HG02759 (cell line): ENCODE data around the gene LLGL2.
"Not testable (repeated sequence)": the region's sequence is repeated elsewhere in the genome, so short reads cannot be mapped to it uniquely, and the experiment has no call there.

Experiments used
- ATAC-seq: cut with Tn5 transposase; IDR thresholded peaks from one replicate; pipeline ENCODE4 v1.9.1; 2021; ENCODE audit warnings: mild to moderate bottlenecking, moderate library complexity; ENCODE audit not compliant: unreplicated experiment

The LLGL2 gene

GRCh38 chr17:75565618-75566017 is 40.1 kb downstream of the LLGL2 start:
- ATAC-seq = no peak

DNA sequence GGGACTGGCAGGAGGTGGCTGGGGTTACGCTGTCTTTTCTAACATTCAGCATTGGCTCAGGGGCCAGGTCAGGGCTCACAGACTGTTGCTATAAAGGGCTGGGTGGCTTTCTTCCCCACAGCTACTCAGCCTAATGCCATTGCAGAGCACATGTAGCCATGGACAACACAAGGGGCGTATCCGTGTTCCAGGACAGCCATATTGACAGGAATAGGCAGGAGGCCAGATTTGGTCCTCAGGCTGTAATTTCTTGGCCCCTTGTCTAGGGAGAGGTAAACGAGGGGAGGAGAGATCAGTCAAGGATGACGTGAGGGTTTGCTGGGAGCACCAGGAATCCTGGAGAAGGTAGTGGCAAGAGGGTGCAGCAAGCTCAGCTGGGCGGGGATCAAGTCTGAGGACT is 40.9 kb downstream of the LLGL2 start:
- no peak for ATAC-seq

DNA sequence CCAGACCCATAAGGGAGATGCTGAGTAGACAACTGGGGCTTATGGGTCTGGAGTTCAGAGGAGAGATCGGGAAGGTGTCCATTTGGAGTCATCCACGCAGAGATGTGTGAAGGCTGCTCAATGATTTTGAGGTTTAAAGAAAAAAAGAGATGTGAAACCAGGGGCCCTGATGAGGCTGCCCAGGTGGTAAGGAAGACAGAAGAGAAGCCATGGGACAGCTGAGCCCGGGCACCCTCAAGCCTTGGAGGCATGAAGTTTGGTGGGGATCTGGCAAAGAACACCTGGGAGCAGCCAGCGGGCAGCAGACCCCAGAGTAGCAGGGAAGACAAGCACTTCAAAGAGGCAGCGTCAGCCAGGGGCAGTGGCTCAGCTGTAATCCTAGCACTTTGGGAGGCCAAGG is 41.3 kb downstream of the LLGL2 start:
- ATAC-seq = no peak

GRCh38 chr17:75568412-75569255 is 43.1 kb downstream of the LLGL2 start:
- no peak for ATAC-seq

DNA sequence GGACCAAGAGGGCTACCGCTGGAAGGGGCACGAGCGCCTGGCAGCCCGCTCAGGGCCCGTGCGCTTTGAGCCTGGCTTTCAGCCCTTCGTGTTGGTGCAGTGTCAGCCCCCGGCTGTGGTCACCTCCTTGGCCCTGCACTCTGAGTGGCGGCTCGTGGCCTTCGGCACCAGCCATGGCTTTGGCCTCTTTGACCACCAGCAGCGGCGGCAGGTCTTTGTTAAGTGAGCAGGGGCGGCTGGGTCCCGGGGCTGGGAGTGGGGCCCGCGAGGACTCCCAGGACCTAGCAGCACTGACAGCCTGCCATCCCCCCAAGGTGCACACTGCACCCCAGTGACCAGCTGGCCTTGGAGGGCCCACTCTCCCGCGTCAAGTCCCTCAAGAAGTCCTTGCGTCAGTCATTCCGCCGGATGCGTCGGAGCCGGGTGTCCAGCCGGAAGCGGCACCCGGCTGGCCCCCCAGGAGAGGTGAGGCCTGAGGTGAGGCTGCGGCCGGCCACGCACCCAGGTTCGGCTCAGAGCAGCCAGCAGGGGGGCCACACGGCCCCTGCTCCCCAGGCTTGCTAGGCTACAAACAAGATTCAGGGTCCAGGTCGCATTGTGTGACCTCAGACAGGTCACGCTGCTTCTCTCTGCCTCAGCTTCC is 44.7 kb downstream of the LLGL2 start:
- ATAC-seq = no peak

- no peak for ATAC-seq
Observed at GRCh38 chr17:75570772-75571171, 45.3 kb downstream of the LLGL2 start.

DNA sequence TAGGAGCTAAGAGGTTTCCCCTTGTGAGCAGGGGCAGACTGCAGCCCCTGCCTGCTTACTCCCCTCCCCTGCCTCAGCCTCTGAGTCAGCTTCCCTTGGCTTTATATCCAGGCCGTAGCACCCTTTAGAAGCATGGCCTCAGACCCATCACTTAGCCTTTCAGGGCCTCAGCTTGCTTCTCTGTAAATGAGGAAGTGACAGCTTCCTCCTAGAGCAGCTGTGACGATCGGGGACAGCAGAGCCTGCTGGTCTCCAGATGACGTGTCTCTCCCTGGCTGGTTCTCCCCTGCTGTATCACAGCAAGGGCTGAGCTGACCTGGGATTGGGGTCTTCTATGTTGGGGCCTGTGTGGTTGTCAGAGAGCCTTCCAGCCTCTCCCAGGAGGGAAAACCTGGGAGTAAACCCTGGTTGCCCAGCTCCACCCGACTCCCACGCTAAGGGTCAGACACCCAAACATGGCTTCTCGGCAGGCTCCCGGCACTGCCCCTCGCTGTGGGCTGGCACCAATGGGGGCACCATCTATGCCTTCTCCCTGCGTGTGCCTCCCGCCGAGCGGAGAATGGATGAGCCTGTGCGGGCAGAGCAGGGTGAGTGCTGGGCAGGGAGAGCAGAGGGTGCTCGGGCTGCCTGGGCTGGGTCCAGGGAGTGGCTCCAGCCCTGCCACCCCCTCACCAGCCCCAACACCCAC is 45.8 kb downstream of the LLGL2 start:
- no peak for ATAC-seq

- no peak for ATAC-seq
Observed at GRCh38 chr17:75571885-75572215, 46.4 kb downstream of the LLGL2 start.

GRCh38 chr17:75572713-75573539 is 47.4 kb downstream of the LLGL2 start:
- no peak for ATAC-seq

GRCh38 chr17:75573540-75573957 is 48.1 kb downstream of the LLGL2 start:
- ATAC-seq = no peak

DNA sequence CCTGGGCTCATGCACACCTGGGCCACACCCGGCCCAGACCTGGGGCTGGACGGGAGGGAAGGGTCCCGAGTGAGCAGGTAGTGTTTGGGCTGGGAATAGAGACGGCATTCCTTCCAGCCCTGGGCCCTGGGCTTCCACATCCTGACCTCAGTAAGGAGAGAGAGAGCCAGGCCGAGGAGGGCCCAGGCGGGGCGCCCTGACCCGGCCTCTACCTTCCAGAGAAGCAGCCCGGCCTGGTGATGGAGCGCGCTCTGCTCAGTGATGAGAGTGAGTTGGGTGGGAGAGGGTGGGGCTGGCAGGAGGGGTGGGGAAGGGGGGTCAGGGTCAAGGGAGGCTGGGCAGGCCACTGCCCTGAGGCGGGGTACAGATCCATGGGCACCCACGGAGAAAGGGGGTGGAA is 48.5 kb downstream of the LLGL2 start:
- ATAC-seq = no peak

DNA sequence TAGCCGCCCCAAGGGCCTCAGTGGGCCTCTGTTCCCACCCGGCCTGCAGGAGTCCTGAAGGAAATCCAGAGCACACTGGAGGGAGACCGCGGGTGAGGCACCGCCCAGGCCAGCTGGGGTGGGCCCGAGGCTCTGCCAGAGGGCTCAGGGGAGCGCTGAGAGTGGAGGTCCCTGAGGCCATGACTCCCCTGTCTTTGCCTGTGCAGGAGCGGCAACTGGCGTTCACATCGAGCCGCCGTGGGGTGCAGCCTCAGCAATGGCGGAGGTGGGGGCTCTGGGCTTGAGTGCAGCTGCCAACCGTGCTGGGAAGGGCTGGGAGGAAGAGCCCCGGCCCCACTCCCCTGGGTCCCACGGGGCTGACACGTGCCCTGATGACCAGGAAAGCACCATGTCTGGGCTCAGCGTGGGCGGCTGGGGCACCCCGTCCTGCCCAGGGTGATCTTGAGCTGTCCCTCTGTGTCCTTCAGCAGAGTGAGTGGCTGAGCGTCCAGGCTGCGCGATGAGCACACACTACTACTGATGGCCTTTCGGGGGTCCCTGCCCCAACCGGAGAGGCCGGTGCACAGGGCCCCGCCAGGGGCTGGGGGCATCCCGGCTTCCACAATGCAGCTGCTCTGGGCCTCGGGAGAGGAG is 49.0 kb downstream of the LLGL2 start:
- no peak for ATAC-seq

DNA sequence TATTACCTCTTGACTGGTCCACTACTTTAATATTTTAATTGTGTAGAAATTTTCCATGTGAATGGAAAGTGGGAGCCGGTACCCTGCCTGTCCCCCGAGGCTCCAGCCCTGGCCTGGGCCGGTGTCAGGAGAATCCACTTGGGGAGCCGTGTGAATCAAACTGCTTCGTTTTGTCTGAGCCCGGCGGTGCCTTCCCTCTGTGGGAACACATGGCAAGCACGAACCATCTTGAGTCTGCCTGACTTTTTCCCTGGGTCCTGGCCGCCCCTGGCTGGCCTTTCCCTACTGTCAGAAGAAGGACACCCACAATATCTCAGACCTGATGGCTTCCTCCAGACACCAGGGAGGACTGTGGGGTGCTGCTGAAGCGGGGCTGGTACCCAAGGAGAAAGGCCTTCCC is 49.7 kb downstream of the LLGL2 start:
- ATAC-seq = no peak

GRCh38 chr17:75575728-75576127 is 50.2 kb downstream of the LLGL2 start:
- ATAC-seq = no peak

DNA sequence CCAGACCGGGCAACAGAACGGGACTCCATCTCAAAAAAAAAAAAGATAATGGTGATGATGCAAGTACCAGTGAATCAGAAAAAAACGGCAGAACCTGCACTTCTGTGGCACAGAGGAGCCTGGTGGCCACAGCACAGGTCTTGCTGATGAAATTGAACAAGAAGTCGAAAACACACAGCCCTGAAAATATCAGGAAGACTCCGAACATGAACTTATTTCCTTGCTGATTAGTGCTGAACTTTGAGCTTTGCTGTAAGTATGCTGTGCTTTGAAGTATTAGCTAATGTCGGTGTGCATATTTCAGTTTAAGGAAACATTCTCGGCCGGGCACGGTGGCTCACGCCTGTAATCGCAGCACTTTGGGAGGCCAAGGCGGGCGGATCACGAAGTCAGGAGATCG is 51.2 kb downstream of the LLGL2 start:
- ATAC-seq = no peak

DNA sequence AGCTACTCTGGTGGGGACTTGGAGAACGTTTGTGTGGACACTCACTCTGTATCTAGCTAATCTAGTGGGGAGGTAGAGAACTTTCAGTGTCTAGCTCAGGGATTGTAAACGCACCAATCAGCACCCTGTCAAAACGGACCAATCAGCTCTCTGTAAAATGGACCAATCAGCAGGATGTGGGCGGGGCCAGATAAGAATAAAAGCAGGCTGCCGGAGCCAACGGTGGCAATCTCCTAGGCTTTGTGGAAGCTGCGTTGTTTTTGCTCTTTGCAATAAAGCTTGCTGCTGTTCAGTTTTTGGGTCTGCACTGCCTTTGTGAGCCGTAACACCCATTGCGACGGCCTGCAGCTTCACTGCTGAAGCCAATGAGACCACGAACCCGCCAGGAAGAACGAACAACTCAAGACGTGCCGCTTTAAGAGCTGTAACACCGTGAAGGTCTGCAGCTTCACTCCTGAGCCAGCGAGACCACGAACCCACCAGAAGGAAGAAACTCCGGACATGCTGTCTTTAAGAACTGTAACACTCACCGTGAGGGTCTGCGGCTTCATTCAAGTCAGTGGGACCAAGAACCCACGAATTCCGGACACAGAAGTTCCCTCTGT is 55.7 kb downstream of the LLGL2 start:
- not testable (repeated sequence) for ATAC-seq

DNA sequence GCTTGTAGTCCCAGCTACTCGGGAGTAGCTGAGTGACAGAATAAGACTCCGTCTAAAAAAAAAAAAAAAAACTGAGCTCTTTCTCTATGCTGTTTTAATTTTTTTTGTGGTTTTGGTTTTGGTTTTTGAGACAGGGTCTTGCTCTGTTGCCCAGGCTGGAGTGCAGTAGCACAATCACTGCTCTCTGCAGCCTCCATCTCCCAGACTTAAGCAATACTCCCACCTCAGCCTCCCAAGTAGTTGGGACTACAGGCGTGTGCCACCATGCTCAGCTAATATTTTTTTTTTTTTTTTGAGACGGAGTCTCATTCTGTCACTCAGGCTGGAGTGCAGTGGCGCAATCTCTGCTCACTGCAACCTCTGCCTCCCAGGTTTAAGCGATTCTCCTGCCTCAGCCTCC is 57.7 kb downstream of the LLGL2 start:
- ATAC-seq = not testable (repeated sequence)

DNA sequence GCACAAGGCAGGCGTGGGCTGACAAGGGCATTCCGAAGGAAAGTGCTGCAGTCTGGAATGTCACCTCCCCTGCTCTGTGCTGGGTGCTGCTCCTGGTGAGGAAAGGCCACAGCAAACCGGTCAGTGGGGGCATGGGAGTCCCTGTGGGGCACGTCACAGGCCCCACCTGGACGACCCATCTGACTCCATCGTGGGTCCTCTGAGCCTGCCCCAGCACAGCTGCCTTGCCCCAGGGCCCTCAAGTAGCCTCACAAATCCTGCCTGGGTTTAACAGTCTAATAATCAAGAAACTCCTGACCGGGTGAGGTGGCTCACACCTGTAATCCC is 59.3 kb downstream of the LLGL2 start:
- ATAC-seq = no peak

- no peak for ATAC-seq
Observed at GRCh38 chr17:75587675-75588595, 62.4 kb downstream of the LLGL2 start, which contains the start of gene MYO15B. Gene MYO15B (plus strand): TSS chr17:75587800. CDS start chr17:75588058, 258 bp downstream.
